OCI-M2 (cell line): ENCODE measurements around the gene NAGS.
"Not testable (repeated sequence)": the region's sequence is repeated elsewhere in the genome, so short reads cannot be mapped to it uniquely, and the experiment has no call there.

Experiments used
- DNase-seq: peaks from one replicate; lab custom pipeline; 2025; ENCODE audit not compliant: unreplicated experiment; lab: John Stamatoyannopoulos, UW

NAGS gene

DNA sequence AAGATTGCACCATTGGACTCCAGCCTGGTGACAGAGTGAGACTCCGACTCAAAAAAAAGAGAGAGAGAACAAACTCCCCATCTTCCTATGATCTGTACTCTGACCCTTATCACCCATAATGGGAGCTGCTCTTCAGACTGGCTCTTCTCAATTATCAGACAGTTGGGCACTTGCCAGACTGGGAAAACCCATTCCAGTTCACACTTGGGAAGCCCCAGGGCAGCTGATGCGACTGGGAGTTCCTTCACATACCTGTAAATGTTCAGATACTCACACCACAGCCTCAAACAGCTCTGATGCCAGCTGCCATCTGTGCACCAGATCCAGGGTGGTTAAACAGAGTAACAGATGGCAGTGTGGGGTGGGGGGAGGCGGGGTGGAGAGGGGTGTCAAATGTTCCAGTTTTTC, 34.2 kb downstream of the NAGS start:
- no peak for DNase-seq

GRCh38 chr17:44039829-44040635, 35.6 kb downstream of the NAGS start:
- no peak for DNase-seq

- no peak for DNase-seq
Observed at GRCh38 chr17:44043272-44043696, 38.9 kb downstream of the NAGS start.

- no peak for DNase-seq
Observed at GRCh38 chr17:44044071-44044470, 39.6 kb downstream of the NAGS start.

DNA sequence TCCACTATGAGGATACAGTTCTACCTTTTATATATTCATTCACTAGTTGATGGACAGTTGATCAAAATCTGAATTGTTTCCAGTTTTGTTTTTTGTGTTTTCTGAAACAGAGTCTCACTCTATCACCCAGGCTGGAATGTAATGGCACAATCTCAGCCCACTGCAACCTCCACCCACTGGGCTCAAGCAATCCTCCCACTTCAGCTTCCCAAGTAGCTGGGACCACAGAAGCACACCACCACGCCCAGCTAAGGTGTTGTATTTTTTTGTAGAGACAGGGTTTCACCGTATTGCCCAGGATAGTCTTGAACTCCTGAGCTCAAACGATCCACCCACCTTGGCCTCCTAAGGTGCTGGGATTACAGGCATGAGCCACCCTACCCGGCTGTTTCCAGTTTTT, 41.1 kb downstream of the NAGS start:
- no peak for DNase-seq

DNA sequence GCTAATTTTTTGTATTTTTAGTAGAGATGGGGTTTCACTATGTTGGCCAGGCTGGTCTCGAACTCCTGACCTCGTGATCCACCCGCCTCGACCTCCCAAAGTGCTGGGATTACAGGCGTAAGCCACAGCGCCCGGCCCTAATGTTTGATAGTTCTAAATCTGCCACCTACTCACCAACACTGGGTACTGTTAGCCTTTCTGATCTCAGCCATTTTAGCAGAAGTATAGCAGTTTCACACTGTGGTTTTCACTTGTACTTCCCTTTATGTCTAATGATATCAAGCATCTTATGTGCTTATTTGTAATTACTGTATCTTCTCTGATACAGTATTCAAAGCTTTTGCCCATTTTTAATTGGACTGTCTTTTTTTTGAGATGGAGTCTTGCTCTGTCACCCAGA, 42.5 kb downstream of the NAGS start:
- DNase-seq = not testable (repeated sequence)

DNA sequence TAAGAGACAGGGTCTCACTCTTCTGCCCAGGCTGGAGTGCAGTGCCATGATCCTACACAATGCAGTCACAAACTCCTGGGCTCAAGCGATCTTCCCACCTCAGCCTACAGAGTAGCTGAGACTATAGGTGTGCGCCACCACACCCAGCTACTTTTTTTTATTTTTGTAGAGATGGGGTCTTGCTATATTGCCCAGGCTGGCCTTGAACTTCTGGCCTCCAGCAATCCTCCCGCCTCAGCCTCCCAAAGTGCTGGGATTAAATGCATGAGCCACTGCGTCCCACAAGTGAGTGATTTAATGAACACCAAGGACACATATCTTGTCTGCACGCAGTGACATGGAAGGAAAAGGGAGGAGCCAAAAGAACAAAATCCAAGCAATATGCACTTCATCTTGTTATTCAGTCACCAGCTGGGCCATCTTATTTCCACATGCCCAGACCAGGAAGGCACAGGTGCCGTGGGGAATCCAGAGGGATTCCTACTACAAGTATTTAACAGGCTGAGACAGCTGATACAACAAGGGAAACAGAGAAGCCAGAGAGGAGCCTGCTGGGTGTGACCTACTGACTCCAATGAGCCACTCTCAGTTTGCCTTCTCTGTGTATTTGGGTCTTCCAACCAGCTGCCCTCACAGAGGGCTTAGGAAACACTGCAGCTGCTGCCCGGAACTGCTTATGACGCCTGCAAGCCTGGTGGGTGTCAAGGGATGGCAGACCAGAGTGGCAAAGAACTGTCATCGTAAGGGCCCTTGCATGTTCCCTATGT, 45.1 kb downstream of the NAGS start:
- no peak for DNase-seq

DNA sequence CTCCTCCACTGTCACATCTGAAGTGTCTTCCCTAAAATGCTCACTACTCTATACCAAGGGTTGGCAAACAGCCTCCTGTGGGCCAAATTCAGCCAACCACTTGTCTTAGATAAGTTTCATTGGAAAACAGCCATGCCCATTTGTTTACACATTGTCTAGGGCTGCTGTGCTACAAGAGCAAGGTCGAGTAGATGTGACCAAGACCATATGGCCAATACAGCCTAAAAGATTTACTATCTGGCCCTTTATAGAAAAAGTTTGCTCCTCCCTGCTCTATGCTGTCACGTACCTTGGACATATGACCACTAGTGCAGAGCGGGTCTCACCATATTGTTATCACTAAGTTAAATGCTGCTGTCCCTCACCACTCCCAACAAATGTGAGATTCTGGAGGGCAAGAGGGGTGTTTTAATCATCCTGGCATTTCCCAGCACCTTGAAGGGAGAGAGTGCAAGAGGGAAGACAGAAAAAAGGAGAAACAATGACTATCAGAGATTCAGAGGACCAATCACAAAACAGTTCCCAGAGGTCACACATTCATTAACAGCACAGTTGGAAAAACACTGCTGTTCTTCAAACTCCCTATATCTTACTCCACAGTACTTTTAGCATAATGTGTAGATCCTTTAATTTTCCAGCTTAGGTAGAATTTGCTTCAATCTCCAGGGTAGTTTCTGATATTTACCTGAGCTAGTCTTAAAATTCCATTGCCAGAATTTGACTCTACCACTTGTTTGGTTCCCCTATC, 48.9 kb downstream of the NAGS start:
- no peak for DNase-seq
